GM12874 (cell line): Measurements from ENCODE around the gene PTPRC.

Experiments used
- TF ChIP-seq, protein P1 (sequence below): IDR thresholded peaks from 2 replicates; pipeline ENCODE4 v1.5.1; 2011; ENCODE audit warnings: low read depth, mild to moderate bottlenecking, control low read depth, low read length, moderate library complexity; ENCODE audit not compliant: insufficient read depth

Gene PTPRC

DNA sequence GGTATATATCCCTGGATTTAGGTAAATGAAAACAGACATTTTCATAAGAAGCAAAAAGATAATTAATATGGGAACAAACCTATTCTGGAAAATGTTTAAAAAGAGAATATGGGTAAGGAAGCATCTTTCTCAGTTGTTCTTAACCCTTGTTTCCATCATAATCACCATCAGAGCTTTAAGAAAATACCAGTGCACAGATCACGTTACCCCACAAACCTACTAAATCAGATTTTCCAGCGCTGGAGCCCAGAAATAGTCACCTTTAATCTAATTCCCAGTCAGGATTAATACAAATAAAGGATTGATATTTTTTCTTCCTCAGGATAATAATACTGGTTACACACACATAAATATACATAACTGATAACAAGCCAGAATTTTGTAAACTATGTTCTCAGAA, 44.6 kb downstream of the PTPRC start:
- TF ChIP-seq, protein P1, sequence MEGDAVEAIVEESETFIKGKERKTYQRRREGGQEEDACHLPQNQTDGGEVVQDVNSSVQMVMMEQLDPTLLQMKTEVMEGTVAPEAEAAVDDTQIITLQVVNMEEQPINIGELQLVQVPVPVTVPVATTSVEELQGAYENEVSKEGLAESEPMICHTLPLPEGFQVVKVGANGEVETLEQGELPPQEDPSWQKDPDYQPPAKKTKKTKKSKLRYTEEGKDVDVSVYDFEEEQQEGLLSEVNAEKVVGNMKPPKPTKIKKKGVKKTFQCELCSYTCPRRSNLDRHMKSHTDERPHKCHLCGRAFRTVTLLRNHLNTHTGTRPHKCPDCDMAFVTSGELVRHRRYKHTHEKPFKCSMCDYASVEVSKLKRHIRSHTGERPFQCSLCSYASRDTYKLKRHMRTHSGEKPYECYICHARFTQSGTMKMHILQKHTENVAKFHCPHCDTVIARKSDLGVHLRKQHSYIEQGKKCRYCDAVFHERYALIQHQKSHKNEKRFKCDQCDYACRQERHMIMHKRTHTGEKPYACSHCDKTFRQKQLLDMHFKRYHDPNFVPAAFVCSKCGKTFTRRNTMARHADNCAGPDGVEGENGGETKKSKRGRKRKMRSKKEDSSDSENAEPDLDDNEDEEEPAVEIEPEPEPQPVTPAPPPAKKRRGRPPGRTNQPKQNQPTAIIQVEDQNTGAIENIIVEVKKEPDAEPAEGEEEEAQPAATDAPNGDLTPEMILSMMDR: no peak

- TF ChIP-seq, protein P1: no peak
Measured at GRCh38 chr1:198686069-198686728, 47.4 kb downstream of the PTPRC start.

- TF ChIP-seq, protein P1: no peak
Measured at GRCh38 chr1:198687429-198687828, 48.6 kb downstream of the PTPRC start.

GRCh38 chr1:198691063-198691462, 52.2 kb downstream of the PTPRC start:
- TF ChIP-seq, protein P1: no peak

DNA sequence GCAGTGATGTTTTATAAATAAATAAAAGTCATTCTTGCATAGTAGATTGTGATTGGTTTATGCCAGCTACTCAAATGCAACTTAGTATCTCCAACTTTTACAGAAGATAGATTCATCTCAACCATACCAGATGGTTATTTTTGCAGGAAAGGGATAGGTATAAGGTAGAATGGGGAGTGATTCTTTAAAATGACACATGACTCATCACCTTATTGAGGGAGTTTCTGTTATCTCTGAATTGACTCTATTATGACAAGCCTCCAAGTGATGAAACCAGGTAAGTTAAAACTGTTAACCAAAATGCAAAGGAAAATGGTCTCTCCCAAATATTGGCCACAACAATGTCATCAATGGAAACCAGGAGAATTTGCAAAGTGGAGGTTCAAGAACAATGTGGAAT, 54.5 kb downstream of the PTPRC start:
- TF ChIP-seq, protein P1: no peak

DNA sequence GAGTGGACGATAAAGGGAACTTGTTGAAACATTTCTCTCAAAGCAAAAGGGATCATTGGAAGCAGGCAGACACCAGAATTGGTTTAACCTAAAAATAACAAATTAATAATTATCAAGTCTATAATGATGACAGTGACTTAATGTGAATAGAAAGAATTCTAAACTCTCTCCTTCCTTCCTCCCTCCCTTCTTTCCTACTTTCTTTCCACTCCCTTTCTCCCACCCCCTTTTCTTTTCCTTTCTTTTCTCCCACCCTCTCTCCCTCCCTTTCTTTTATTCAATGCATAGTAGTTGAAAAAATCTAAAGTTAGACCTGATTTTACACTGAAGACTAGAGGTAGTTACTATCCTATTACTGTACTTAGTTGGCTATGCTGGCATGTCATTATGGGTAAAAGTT, 55.7 kb downstream of the PTPRC start:
- TF ChIP-seq, protein P1: no peak

GRCh38 chr1:198696211-198696610, 57.4 kb downstream of the PTPRC start:
- TF ChIP-seq, protein P1: no peak
